Activated naive CD4-positive, alpha-beta T cell treated with Interleukin-2 at 50 U/mL for 16 hours (primary cell): ENCODE data around the gene AUTS2.

Experiments
- DNase-seq: peaks from one replicate; pipeline ENCODE4 v3.0.0-alpha.2; 2020

AUTS2 gene

DNA sequence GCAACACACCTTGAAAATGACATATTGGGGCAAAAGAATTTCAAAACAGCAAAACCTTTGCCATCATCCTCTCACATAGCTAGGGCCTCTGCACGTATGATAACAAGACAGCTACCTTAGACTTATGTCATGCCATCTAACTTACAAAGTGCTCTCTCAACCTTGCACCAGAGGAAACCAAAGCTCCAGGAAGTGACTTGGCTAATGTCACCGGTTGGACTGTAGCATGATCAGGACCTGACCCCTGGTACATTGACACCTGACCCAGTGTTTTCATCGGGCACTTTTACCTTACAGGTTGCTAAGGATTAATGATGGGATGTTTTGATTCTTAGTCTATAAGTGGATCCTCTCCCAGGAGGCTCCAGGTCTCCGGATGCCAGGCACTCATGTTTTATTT is 1003.8 kb downstream of the AUTS2 start:
- DNase-seq, result no peak

DNA sequence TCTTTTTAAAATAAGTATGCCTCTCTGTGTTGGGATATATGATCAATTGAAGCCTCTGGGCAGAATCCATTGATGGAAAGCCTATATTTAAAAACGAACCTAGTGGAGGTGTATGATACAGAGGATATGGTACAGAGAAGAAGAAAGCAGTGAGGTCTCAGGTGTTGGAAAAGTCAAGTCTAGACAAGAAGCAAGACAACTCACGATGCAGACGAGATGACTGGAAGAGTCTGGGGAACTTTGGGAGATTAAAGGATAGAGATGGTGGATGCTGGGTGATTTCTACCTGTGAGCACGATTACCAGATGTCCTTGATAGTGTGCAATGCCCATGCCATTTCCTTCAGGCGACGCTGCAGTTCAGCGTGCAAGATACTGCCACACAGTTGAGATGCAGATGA is 1009.0 kb downstream of the AUTS2 start:
- DNase-seq, result no peak

- no peak for DNase-seq
These were observed 1009.5 kb downstream of the AUTS2 start for GRCh38 chr7:70607759-70608158.

DNA sequence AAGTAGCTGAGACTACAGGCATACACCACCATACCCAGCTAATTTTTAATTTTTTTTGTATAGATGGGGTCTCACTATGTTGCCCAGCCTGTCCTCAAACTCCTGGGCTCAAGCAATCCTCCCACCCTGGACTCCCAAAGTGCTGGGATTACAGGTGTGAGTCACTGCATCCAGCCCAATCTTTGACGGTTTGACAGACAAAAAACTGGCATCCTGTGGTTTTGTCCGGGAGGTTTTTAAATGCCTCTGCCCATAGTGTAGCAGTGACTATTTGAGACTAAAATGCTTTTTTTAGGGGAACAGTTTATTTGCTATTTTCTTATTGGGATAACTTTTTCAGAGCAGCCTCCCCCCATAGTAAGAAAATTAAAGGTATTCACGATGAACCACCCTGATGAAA is 1010.0 kb downstream of the AUTS2 start:
- no peak for DNase-seq

GRCh38 chr7:70612811-70613210 is 1014.5 kb downstream of the AUTS2 start:
- DNase-seq, result no peak

DNA sequence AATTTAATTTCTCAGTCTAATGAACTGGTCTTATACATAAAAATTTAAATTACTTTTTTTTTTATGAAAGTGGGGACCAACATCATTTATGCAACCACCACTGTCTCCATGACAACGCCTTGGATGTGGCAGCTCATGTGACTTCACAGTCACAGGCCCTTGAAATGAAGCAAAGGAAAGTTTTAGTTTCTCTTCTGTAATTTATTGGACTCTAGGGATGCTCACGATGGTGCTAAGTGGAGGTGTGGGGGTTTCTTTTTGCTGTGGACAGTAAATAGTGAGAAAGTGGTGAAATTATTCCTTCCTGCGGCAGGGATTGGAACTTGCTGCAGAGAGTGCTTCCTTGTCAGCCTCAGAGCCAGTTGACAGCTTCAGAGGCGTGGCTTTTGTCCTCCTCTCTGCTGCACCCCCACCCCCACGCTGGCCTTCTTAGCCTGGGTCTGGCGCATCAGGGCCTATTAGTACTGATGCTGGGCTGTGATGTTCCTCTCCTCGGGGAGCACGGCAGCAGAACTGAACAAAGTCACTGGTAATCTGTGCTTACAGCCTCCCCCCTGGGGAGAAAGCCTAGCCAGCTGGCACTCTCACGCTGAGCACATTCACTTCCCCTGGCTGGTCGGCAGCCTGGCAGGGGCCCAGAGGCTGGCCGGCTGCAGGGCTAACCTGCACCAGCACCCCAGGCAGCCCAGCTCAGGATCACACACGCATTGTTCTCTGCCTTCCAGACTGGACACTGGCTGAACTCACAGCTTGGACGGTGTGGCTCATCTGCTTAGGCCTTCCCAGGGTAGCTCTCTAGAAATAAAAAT is 1016.2 kb downstream of the AUTS2 start:
- no peak for DNase-seq

- no peak for DNase-seq
These were observed 1016.9 kb downstream of the AUTS2 start for GRCh38 chr7:70615066-70615606.

DNA sequence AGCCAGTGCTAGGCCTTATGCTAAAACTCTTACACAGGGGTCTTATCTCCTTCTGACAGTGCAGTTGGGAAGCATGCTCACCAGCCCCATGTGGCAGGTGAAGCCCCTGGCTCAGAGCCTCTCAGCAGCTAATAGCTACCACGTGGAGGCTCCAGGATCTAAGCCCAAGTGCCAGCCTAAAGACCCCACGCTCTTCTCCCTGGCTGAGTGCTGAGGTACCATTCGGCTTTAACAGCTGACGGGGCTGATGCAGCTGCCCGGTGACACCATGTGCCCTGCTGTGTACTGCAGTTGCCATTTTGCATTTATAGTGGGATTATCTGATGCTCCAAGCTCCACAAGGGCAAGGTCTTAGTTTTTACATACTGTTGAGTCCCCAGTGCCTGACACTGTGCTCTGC is 1017.9 kb downstream of the AUTS2 start:
- DNase-seq, result no peak

- no peak for DNase-seq
These were observed 1018.5 kb downstream of the AUTS2 start for GRCh38 chr7:70616821-70617220.

DNA sequence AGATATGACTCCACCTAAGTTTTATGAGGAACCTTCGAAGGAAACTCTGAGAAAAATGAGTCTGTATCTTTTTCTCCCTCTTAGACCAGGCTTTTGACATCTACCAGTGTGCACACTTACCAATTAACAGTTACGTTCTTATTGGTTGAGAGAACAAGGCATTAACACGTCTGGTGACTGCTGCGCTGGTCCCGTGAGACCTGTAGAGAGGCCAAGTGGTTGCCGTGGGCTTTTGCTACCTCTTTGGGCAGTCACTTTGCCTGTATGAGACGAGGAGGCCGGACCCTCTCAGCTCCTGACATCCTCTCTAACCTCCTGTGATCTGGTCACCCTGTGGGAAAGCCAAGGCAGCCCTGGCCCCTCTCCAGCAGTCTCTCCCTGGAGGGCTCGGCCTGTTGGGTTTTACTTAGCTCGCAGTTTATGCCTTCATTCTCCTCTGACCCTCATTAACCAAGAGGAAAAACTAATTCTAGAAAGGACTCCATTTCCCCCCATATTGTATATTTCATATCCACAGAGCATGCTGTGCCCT is 1019.8 kb downstream of the AUTS2 start:
- DNase-seq, result no peak

- DNase-seq, result no peak
These were observed 1020.9 kb downstream of the AUTS2 start for GRCh38 chr7:70619130-70619529.

DNA sequence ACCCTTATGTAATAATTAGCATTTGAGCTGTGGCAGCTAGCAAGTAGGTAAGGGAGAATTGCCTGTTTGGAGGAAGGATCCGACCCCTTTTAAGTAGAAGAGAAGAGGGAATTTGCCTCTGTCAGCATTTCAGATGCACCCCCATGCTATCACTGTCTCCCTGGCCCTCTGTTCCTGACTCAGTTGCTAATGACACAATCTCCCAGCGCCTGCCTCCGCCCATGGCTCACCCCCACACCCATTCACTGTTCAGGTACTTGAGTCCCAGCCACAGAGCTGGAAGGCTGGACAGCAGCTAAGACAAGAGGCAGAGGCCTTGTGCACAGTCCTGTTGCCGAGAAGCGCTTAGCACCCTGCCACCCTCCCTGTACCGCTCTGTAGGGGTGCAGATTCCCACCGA is 1021.4 kb downstream of the AUTS2 start:
- DNase-seq, result no peak

DNA sequence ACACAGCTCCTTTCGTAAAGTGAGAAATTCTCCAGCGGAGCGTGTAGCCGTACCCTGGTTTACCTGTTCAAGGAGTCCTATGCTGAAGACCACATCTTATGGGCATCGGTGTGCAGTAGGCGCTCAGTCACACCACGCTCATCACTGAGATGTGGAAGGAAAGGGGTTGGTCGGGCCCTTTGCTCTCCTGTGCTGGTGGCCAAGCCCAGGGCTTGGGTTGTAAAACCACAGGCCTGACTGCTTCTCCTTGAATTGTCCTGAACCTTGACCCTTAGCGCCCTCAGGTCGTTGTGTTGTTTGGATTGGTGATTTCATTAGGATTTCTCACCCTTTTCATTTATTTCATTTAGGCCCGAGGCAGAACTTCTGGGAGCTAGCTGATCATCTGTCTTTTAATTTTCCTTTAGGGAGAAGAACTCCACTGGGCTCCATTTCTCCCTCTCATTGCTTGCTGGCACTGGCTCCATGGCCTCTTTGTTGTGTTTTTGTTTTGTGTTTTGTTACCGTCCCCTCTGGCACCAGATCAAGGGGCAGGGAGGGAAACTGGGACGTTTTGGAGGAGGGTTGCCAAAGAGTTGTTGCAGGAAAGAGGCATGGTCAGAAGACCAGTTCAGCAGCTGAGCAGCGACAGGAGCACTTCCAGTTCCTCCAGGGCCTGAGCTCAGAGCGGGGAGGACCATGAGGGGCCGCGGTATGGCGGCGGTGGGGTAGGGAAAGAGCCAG is 1022.2 kb downstream of the AUTS2 start:
- no peak for DNase-seq

DNA sequence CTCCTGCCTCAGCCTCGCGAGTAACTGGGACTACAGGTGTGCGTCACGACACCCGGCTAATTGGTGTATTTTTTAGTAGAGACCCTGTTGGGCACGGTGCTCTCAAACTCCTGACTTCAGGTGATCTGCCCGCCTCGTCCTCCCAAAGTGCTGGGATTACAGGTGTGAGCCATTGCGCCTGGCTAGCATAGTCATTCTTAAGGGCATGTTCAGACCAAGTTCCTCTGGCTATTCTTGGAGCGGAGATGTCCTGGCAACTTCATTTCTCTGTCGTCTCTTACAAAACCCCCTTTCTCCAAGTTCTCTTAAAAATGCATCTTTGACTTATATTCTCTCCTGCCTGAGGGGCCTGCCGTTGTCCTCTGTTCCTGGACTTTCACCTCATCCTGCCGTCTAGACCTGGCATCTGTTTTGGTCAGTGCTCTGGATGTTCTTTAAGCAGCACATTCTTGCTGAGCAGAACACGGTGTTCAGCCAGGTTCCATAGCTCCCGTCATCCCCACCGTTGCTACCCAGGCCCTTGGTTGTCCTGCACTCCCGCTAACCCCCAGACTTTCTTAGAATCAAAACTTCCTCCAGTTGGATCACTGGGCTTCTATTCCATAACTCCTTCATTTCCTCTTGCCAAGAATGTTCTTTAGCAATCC is 1023.8 kb downstream of the AUTS2 start:
- no peak for DNase-seq

- no peak for DNase-seq
These were observed 1024.7 kb downstream of the AUTS2 start for GRCh38 chr7:70622936-70623335.

DNA sequence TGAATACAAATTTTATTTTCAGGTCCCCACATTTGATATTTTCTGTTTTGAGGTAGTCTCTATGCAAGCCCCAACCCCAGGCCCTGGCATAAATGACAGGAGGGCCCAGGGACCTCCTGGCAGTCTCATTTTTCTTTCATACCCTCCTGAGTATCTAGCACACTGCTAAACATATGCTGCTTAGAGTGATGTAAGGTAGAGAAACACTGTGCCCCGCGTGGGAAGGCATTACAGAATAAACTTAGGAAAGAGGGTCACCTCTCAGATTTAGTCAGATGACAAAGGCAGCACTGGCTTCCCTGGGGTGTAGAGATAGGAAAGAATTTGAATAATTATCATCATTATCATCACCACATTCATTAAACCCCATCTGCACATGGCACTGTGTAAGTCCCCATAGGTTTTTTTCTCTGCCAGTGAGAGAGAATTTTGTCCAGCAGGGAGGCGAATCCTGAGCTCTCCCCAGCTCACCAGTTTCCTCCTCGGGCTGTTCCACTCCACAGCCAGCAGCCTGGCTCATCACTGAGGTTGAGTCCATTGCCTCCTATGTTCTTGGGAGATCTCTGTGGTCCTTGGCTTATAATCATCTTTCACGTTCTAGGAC is 1026.3 kb downstream of the AUTS2 start:
- DNase-seq, result no peak

- DNase-seq, result no peak
These were observed 1029.2 kb downstream of the AUTS2 start for GRCh38 chr7:70627461-70627860.

- DNase-seq, result no peak
These were observed 1032.2 kb downstream of the AUTS2 start for GRCh38 chr7:70630440-70630817.

GRCh38 chr7:70630818-70631457 is 1032.7 kb downstream of the AUTS2 start:
- DNase-seq, result no peak

DNA sequence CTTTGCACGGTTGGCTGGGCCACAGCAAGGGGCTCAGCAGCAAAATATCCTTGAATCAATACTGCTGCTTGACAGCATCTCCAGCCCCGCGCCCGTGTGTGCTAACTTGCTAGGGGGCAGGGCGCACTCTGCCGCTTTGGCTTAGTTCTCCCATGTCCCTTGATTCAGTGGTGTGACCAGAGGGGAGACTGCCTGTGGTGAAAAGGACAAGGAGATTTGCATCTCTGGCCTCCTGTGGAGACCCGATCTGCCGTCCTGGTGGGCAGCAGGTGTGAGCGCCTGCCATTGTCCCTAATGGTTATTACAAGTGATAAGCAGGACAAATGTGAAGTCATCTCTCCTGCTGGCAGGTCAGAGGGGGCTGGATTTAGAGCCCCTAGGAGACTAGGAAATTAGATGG is 1033.4 kb downstream of the AUTS2 start:
- no peak for DNase-seq

DNA sequence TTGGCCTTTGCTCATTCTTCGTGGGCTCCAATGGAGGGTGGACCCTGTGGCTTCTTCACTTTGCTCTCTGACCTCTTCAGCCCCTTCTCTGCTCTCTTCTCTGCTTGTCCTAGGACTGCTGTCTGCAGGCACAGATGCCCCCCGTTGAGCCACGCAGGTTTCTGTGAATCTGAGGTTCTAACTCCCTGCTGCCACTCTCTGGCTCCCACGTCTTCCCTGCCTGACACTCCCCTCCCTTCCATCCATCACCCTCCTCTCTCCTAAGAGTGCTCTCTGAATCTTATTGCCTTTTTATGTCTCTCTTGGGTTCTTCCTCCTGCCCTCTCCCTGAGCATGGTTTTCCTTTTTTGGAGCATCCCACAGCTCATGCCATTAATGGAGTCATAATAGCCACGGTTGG is 1034.1 kb downstream of the AUTS2 start:
- no peak for DNase-seq

DNA sequence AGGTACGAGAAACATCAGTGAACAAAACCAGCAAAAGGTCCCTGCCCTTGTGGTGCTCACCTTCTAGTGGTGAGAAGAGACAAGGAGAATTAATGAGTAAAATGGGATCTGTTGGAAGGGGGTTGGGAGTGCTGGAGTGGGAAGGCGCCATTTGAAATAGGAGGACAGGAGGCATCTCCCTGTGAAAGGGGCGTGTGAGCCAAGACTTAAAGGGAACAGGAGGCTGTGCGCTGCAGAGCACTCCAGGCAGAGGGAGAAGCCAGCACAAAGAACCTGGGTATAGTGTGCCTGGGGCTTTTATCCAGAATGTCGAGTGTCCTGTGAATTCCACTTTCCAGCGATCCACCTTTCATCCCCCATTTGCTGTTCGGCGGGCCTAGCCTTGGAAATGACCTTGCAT is 1035.8 kb downstream of the AUTS2 start:
- DNase-seq, result no peak
